ENCODE measurements around the gene ANXA10.
A peak's percentile ranks its signal among the peaks of the same experiment; 100 is the strongest.
"Not testable (repeated sequence)": the region's sequence is repeated elsewhere in the genome, so short reads cannot be mapped to it uniquely, and the experiment has no call there.

ANXA10 gene

GRCh38 chr4:168203233-168203911 is 111.0 kb downstream of the ANXA10 start:
- Histone ChIP-seq H3K4me3 (peak overlapping the region in 1 of 10 experiments; percentile 12; a peak in 2 of 20 replicates), H3K9me3 (replicated peaks in 1 of 11) (peaks cover 32 to 45% (median 36%) of the 10 kb centered on the region in 11 experiments), H3K27ac (no peak overlapping the region), H3K4me1 (no peaks in the 10 kb centered on the region), H3K4me2 (no peak overlapping the region), H4K20me1 (no peaks in the 10 kb centered on the region), H3K36me3 (peaks cover 0 to 13% (median 0%) of the 10 kb centered on the region in 11 experiments; a peak in 5 of 22 replicates), H3K9ac (no peak overlapping the region), H3K27me3 (no peaks in the 10 kb centered on the region)
- no peak for TF ChIP-seq Cebpa-rat (IDR thresholded peaks at IDR 0.05)

GRCh38 chr4:168208957-168209614 is 116.7 kb downstream of the ANXA10 start:
- H4K20me1 ChIP-seq: no peaks in the 10 kb centered on the region
- H3K27ac ChIP-seq: no peak overlapping the region
- no peak overlapping the region for H3K4me3 ChIP-seq
- H3K27me3 ChIP-seq: no peaks in the 10 kb centered on the region
- H3K36me3 ChIP-seq: 0 out of 22 replicates have a peak, but pooled peaks cover 0 to 2% (median 0%) of the 10 kb centered on the region in 11 experiments
- no peaks in the 10 kb centered on the region for H3K4me1 ChIP-seq
- no peak for TF ChIP-seq Cebpa-rat (IDR thresholded peaks at IDR 0.05)
- no peak overlapping the region for H3K4me2 ChIP-seq
- H3K9me3 ChIP-seq (replicated peaks in 1 of 11): peaks cover 13 to 26% (median 14%) of the 10 kb centered on the region in 11 experiments
- no peak overlapping the region for H3K9ac ChIP-seq

GRCh38 chr4:168212656-168213055 is 120.3 kb downstream of the ANXA10 start:
- Histone ChIP-seq H3K4me1 (no peaks in the 10 kb centered on the region), H3K36me3 (peaks cover 0 to 6% (median 0%) of the 10 kb centered on the region in 11 experiments; a peak in 1 of 22 replicates), H3K4me3 (no peak overlapping the region), H4K20me1 (no peaks in the 10 kb centered on the region), H3K27me3 (no peaks in the 10 kb centered on the region), H3K4me2 (no peak overlapping the region), H3K9me3 (replicated peaks in 1 of 11) (peaks cover 0 to 3% (median 0%) of the 10 kb centered on the region in 11 experiments; a peak in 2 of 22 replicates), H3K27ac (no peak overlapping the region), H3K9ac (no peak overlapping the region)
- no peak for TF ChIP-seq Cebpa-rat (IDR thresholded peaks at IDR 0.05)

GRCh38 chr4:168213511-168213910 is 121.2 kb downstream of the ANXA10 start:
- H3K9ac ChIP-seq; H3K27ac ChIP-seq; H3K4me3 ChIP-seq; H3K4me2 ChIP-seq; H3K27me3 ChIP-seq; H3K9me3 ChIP-seq (replicated peaks in 1 of 11); H3K4me1 ChIP-seq; H4K20me1 ChIP-seq: not testable (repeated sequence)
- peaks cover 0 to 12% (median 0%) of the 10 kb centered on the region in 11 experiments; a peak in 1 of 22 replicates for H3K36me3 ChIP-seq

- H3K4me3 ChIP-seq: no peak overlapping the region
- H3K9ac ChIP-seq: no peak overlapping the region
- no peak for TF ChIP-seq Cebpa-rat (IDR thresholded peaks at IDR 0.05)
- H3K9me3 ChIP-seq (replicated peaks in 1 of 11): no peaks in the 10 kb centered on the region
- H4K20me1 ChIP-seq: no peaks in the 10 kb centered on the region
- no peaks in the 10 kb centered on the region for H3K27me3 ChIP-seq
- H3K4me2 ChIP-seq: no peak overlapping the region
- H3K4me1 ChIP-seq: no peaks in the 10 kb centered on the region
- H3K36me3 ChIP-seq: peaks cover 0 to 21% (median 0%) of the 10 kb centered on the region in 11 experiments; a peak in 7 of 22 replicates
- no peak overlapping the region for H3K27ac ChIP-seq
Measured at GRCh38 chr4:168218645-168219044, 126.3 kb downstream of the ANXA10 start.

DNA sequence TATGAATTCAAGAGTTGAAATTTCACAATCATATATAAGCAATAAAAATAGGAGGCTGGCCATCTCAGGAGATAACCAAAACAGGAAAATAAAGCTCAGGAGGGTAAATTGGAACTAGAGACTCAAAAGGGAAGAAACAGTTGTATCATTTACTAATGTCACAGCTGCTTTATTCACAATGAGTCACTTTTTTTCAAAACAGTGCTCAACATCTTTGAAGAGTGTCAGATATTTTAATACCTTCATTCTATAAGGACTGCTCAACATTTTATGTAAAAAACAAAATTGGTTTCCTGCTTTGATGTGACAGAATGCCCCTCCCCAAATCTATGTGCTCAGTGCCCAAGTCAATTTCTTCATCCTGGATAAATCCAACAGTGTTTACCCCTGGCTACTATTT is 128.6 kb downstream of the ANXA10 start:
- Histone ChIP-seq H4K20me1 (no peaks in the 10 kb centered on the region), H3K4me3 (no peak overlapping the region), H3K9me3 (replicated peaks in 1 of 11) (no peaks in the 10 kb centered on the region), H3K36me3 (peaks cover 0 to 26% (median 0%) of the 10 kb centered on the region in 11 experiments; a peak in 7 of 22 replicates), H3K27ac (no peak overlapping the region), H3K27me3 (no peaks in the 10 kb centered on the region), H3K4me2 (no peak overlapping the region), H3K9ac (no peak overlapping the region), H3K4me1 (no peaks in the 10 kb centered on the region)
- TF ChIP-seq Cebpa-rat (IDR thresholded peaks at IDR 0.05): no peak

- Histone ChIP-seq H3K27me3 (no peaks in the 10 kb centered on the region), H3K9me3 (replicated peaks in 1 of 11) (no peaks in the 10 kb centered on the region), H3K27ac (no peak overlapping the region), H3K4me2 (no peak overlapping the region), H3K9ac (no peak overlapping the region), H3K4me1 (no peaks in the 10 kb centered on the region), H3K4me3 (no peak overlapping the region), H3K36me3 (peaks cover 0 to 26% (median 0%) of the 10 kb centered on the region in 11 experiments; a peak in 7 of 22 replicates), H4K20me1 (no peaks in the 10 kb centered on the region)
- no peak for TF ChIP-seq Cebpa-rat (IDR thresholded peaks at IDR 0.05)
Measured at GRCh38 chr4:168221301-168221700, 129.0 kb downstream of the ANXA10 start.
